Fibroblast of lung (primary cell): Measurements from ENCODE around the gene KCNIP3. TPM values are rescaled to one million over a fixed set of nuclear protein-coding genes. Genes with fewer than 3 reads are reported as not detected.

Experiments
- DNase-seq, 2 donors: peaks; one replicate each; pipeline versions ENCODE4 v3.0.0 to v3.0.0-alpha.2; 2010; ENCODE audit warnings: low read depth in 2 of 2
- H2AFZ ChIP-seq: 2 replicates; pipeline ENCODE4 v1.5.1; 2012; ENCODE audit warnings: low read length, control low read depth, inconsistent platforms
- H3K27ac ChIP-seq: 2 replicates; pipeline ENCODE4 v1.5.1; 2011; ENCODE audit warnings: low read length, control low read depth; ENCODE audit not compliant: insufficient read depth
- H3K27me3 ChIP-seq: 2 replicates; pipeline ENCODE4 v1.5.1; 2011; ENCODE audit warnings: mild to moderate bottlenecking, low read length; ENCODE audit not compliant: control insufficient read depth, insufficient read depth
- H3K36me3 ChIP-seq: 2 replicates; pipeline ENCODE4 v1.5.1; 2011; ENCODE audit warnings: low read length; ENCODE audit not compliant: control insufficient read depth, insufficient read depth
- H3K4me1 ChIP-seq: 2 replicates; pipeline ENCODE4 v1.5.1; 2011; ENCODE audit warnings: low read length; ENCODE audit not compliant: control insufficient read depth, insufficient read depth; ENCODE audit errors: extremely low read depth
- H3K4me2 ChIP-seq: 2 replicates; pipeline ENCODE4 v1.5.1; 2011; ENCODE audit warnings: low read length, control low read depth; ENCODE audit not compliant: insufficient read depth; ENCODE audit errors: extremely low read depth
- H3K4me3 ChIP-seq, 4 experiments: fragments of 200-600 bp in 1 of 4; sonication (generic) in 1 of 4; replicated peaks in 1 of 4; 2 replicates each; pipeline ENCODE4 v1.5.1; 2011 to 2016; ENCODE audit warnings: low read length in 4 of 4, low read depth in 3 of 4, mild to moderate bottlenecking in 3 of 4, control low read depth in 2 of 4, inconsistent platforms in 1 of 4, mixed read lengths in 1 of 4; ENCODE audit not compliant: insufficient read depth in 1 of 4; ENCODE audit errors: control extremely low read depth in 1 of 4
- H3K79me2 ChIP-seq: 2 replicates; pipeline ENCODE4 v1.5.1; 2012; ENCODE audit warnings: mild to moderate bottlenecking, low read length, inconsistent platforms; ENCODE audit not compliant: control insufficient read depth, insufficient read depth
- H3K9ac ChIP-seq: 2 replicates; pipeline ENCODE4 v1.5.1; 2011; ENCODE audit warnings: mild to moderate bottlenecking, low read length, control low read depth; ENCODE audit not compliant: insufficient read depth
- H3K9me3 ChIP-seq: 2 replicates; pipeline ENCODE4 v1.5.1; 2012; ENCODE audit warnings: low read depth, low read length; ENCODE audit not compliant: control insufficient read depth, insufficient read depth
- H4K20me1 ChIP-seq: 2 replicates; pipeline ENCODE4 v1.5.1; 2011; ENCODE audit warnings: low read length; ENCODE audit not compliant: control insufficient read depth, insufficient read depth; ENCODE audit errors: extremely low read depth
- EZH2 ChIP-seq: IDR thresholded peaks from 2 replicates; pipeline ENCODE4 v1.5.1; 2012; ENCODE audit warnings: low read length, control low read depth, mild to moderate bottlenecking; ENCODE audit errors: missing control alignments
- polyA plus RNA-seq, 2 donors: library from polyadenylated mRNA; depleted of rRNA in 1 of 2; stranded (reverse) in 1 of 2; unstranded in 1 of 2; fragments of >200 nt; gene quantifications; 2 replicates each; pipeline ENCODE4 v1.2.1, GENCODE V29; 2011 to 2012; ENCODE audit warnings: missing spikeins in 1 of 2
- total RNA-seq: library from RNA; depleted of rRNA; stranded (reverse); fragments of >200 nt; gene quantifications from 2 replicates; pipeline ENCODE4 v1.2.1, GENCODE V29; 2014
- TF ChIP-seq, protein P1 (sequence below), 2 donors: IDR thresholded peaks in 1 of 2; conservative IDR thresholded peaks in 1 of 2; 1 replicate in 1 of 2; 2 replicates in 1 of 2; pipeline ENCODE4 v1.5.1; 2011 to 2012; ENCODE audit warnings: low read length in 2 of 2, control low read depth in 1 of 2, inconsistent platforms in 1 of 2, low read depth in 1 of 2, mild to moderate bottlenecking in 1 of 2

KCNIP3 gene
- total and polyA plus RNA-seq, 2 donors (not counting 1 experiment from before 2014, with no cell fraction given): 0.32 to 1.7 TPM

DNA sequence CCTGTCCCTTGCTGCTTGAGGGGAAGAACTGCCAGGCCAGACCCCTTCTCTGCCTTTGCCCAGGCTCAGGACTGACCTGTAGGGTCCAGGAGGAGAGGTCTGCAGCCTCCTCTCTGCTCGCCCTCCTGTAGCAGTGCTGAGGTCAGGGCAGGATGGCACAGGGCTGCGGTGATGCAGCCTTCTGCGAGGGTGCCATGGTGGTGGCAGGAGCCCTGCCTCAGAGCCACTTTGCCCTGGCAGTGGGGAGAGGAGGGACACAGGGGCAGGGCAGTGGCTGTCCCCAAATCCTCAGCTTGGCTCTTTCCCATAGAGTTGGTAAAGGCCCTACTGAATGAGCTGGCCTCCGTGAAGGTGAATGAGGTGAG, 22.0 kb upstream of the KCNIP3 start:
- no peaks in the 10 kb centered on the region for H3K27me3 ChIP-seq
- no peak for TF ChIP-seq EZH2
- TF ChIP-seq, protein P1, sequence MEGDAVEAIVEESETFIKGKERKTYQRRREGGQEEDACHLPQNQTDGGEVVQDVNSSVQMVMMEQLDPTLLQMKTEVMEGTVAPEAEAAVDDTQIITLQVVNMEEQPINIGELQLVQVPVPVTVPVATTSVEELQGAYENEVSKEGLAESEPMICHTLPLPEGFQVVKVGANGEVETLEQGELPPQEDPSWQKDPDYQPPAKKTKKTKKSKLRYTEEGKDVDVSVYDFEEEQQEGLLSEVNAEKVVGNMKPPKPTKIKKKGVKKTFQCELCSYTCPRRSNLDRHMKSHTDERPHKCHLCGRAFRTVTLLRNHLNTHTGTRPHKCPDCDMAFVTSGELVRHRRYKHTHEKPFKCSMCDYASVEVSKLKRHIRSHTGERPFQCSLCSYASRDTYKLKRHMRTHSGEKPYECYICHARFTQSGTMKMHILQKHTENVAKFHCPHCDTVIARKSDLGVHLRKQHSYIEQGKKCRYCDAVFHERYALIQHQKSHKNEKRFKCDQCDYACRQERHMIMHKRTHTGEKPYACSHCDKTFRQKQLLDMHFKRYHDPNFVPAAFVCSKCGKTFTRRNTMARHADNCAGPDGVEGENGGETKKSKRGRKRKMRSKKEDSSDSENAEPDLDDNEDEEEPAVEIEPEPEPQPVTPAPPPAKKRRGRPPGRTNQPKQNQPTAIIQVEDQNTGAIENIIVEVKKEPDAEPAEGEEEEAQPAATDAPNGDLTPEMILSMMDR (conservative IDR thresholded peaks at IDR 0.05 in 1 of 2, IDR thresholded peaks at IDR 0.05 in 1 of 2; ENCODE audit: low read depth in 1 of 2, low read length in 2 of 2): no peak

DNA sequence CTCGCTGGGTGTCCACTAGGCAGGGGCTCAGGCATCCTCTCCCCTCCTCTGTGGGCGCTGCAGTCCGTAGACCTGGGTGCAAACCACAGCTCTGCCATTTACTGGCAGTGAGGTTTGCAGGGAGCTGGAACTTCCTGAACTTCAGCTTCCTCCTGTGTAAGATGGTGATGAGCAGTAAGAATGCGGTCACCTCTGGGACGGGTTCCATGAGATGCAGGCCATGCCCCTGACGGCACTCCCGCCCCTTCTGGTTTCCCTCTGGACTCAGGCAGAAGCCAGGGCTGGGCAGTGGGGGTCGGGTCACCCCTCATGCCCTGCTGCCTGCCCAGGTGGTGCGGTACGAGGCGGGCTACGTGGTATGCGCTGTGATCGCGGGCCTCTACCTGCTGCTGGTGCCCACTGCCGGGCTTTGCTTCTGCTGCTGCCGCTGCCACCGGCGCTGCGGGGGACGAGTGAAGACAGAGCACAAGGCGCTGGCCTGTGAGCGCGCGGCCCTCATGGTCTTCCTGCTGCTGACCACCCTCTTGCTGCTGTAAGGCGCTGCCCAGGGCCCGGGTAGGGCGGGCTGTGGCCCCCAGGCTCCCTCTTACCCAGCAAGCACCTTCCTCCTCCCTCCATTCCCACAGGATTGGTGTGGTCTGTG, 21.4 kb upstream of the KCNIP3 start:
- no peak overlapping the region for H3K9ac ChIP-seq
- no peak overlapping the region for H3K4me2 ChIP-seq
- no peaks in the 10 kb centered on the region for H3K36me3 ChIP-seq
- no peaks in the 10 kb centered on the region for H3K9me3 ChIP-seq
- H4K20me1 ChIP-seq: no peaks in the 10 kb centered on the region
- H2AFZ ChIP-seq: no peak overlapping the region
- H3K79me2 ChIP-seq: no peaks in the 10 kb centered on the region
- no peaks in the 10 kb centered on the region for H3K4me1 ChIP-seq
- TF ChIP-seq, protein P1 (conservative IDR thresholded peaks at IDR 0.05 in 1 of 2, IDR thresholded peaks at IDR 0.05 in 1 of 2; ENCODE audit: low read depth in 1 of 2, low read length in 2 of 2): no peak
- no peak for TF ChIP-seq EZH2
- H3K27ac ChIP-seq: no peak overlapping the region
- H3K27me3 ChIP-seq: no peaks in the 10 kb centered on the region
- H3K4me3 ChIP-seq: no peak overlapping the region
- peak in 1 of 2 donors; percentile 46 for DNase-seq

More for the DNA sequence above, 22.0 kb upstream of the KCNIP3 start:
- no peaks in the 10 kb centered on the region for H4K20me1 ChIP-seq
- H3K79me2 ChIP-seq: no peaks in the 10 kb centered on the region
- H3K4me2 ChIP-seq: no peak overlapping the region
- H3K9ac ChIP-seq: no peak overlapping the region
- no peak overlapping the region for H3K27ac ChIP-seq
- DNase-seq: no peak
- no peaks in the 10 kb centered on the region for H3K36me3 ChIP-seq
- H3K4me1 ChIP-seq: no peaks in the 10 kb centered on the region
- H3K4me3 ChIP-seq: no peak overlapping the region
- H3K9me3 ChIP-seq: no peaks in the 10 kb centered on the region
- no peak overlapping the region for H2AFZ ChIP-seq

DNA sequence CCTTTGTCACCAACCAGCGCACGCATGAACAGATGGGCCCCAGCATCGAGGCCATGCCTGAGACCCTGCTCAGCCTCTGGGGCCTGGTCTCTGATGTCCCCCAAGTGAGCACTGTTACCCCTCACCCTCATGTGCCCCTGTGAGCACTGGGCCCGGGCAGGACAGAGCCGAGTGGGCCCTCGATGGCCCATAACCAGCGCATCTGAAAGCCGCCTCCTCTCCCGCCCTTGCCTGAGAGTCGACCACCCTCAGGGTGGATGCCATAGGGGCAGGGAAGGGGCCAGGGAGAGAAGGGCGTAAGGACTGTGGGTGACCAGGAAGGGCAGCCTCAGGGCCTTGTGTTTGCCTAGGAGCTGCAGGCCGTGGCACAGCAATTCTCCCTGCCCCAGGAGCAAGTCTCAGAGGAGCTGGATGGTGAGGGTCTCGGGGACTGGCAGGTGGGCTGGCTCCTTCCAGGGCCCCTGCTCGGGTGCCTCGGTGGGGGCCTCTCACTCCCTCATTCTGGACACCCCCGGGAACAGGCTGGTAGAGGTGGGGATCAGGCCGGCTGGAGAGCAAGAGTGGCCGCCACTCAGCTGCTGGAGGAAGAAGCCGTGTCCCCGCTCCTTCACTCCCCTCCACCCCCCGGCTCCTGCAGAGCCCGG, 20.8 kb upstream of the KCNIP3 start:
- Histone ChIP-seq H4K20me1 (no peaks in the 10 kb centered on the region), H3K27me3 (no peaks in the 10 kb centered on the region), H3K4me1 (no peaks in the 10 kb centered on the region), H3K4me3 (no peak overlapping the region), H3K4me2 (no peak overlapping the region), H2AFZ (no peak overlapping the region), H3K36me3 (no peaks in the 10 kb centered on the region), H3K79me2 (no peaks in the 10 kb centered on the region), H3K9me3 (no peaks in the 10 kb centered on the region), H3K9ac (no peak overlapping the region), H3K27ac (no peak overlapping the region)
- no peak for DNase-seq
- TF ChIP-seq EZH2: no peak
- TF ChIP-seq, protein P1 (conservative IDR thresholded peaks at IDR 0.05 in 1 of 2, IDR thresholded peaks at IDR 0.05 in 1 of 2; ENCODE audit: low read depth in 1 of 2, low read length in 2 of 2): no peak
